GM23338 (cell line): ENCODE results near the gene DOCK10. TPM values are rescaled to one million over a fixed set of nuclear protein-coding genes. Genes with fewer than 3 reads are reported as not detected.

Experiments
- ATAC-seq: fragments of 200-7000 bp; cut with Tn5 transposase; 3 replicates; pipeline ENCODE4 v1.9.1; 2020
- DNase-seq: peaks from one replicate; pipeline ENCODE4 v3.0.0-alpha.2; 2015; ENCODE audit warnings: low spot score
- H2AFZ ChIP-seq: fragments of 200-600 bp; sonication (generic); 2 replicates; pipeline ENCODE4 v1.8.0; 2016; ENCODE audit warnings: antibody characterized with exemption, mild to moderate bottlenecking, moderate library complexity
- H3F3A ChIP-seq: fragments of 200-600 bp; sonication (generic); replicated peaks from 2 replicates; pipeline ENCODE4 v1.8.0; 2017; ENCODE audit warnings: antibody characterized with exemption, mixed run types, low read depth
- H3K27ac ChIP-seq: fragments of 200-600 bp; sonication (generic); 2 replicates; pipeline ENCODE4 v1.6.1; 2016; ENCODE audit warnings: low read depth
- H3K27me3 ChIP-seq: fragments of 200-600 bp; sonication (generic); 2 replicates; pipeline ENCODE4 v1.8.0; 2016; ENCODE audit warnings: mild to moderate bottlenecking, mixed run types, moderate library complexity; ENCODE audit not compliant: insufficient read depth
- H3K36me3 ChIP-seq: fragments of 200-600 bp; sonication (generic); 2 replicates; pipeline ENCODE4 v1.8.0; 2016; ENCODE audit warnings: mild to moderate bottlenecking; ENCODE audit not compliant: insufficient read depth
- H3K4me1 ChIP-seq: fragments of 200-600 bp; sonication (generic); 2 replicates; pipeline ENCODE4 v1.8.0; 2016; ENCODE audit warnings: mild to moderate bottlenecking, moderate library complexity; ENCODE audit not compliant: insufficient read depth
- H3K4me2 ChIP-seq: fragments of 200-600 bp; sonication (generic); 2 replicates; pipeline ENCODE4 v1.7.1; 2017; ENCODE audit warnings: mixed run types
- H3K4me3 ChIP-seq: fragments of 200-600 bp; sonication (generic); 2 replicates; pipeline ENCODE4 v1.6.1; 2016; ENCODE audit warnings: mixed run types
- H3K79me2 ChIP-seq: fragments of 200-600 bp; sonication (generic); replicated peaks from 2 replicates; pipeline ENCODE4 v1.8.0; 2017; ENCODE audit warnings: mild to moderate bottlenecking; ENCODE audit not compliant: insufficient read depth
- H3K9me2 ChIP-seq: fragments of 200-600 bp; sonication (generic); 2 replicates; pipeline ENCODE4 v1.8.0; 2017; ENCODE audit not compliant: insufficient read depth
- H4K20me1 ChIP-seq: fragments of 200-600 bp; sonication (generic); replicated peaks from 2 replicates; pipeline ENCODE4 v1.8.0; 2017; ENCODE audit warnings: mild to moderate bottlenecking; ENCODE audit not compliant: insufficient read depth
- H3K27ac Mint-ChIP-seq: 2 replicates; pipeline ENCODE4 v1.8.0; 2020; ENCODE audit warnings: inconsistent platforms, mild to moderate bottlenecking, moderate library complexity, mixed read lengths
- H3K27me3 Mint-ChIP-seq: 3 replicates; pipeline ENCODE4 v1.8.0; 2022; ENCODE audit warnings: low read depth, mild to moderate bottlenecking, moderate library complexity, mixed read lengths, inconsistent platforms; ENCODE audit not compliant: insufficient read depth, poor library complexity
- H3K36me3 Mint-ChIP-seq: 3 replicates; pipeline ENCODE4 v1.8.0; 2021; ENCODE audit warnings: low read depth, mild to moderate bottlenecking, inconsistent platforms, moderate library complexity, mixed read lengths
- H3K4me1 Mint-ChIP-seq: 3 replicates; pipeline ENCODE4 v1.8.0; 2020; ENCODE audit warnings: mild to moderate bottlenecking, inconsistent platforms, mixed read lengths
- H3K4me3 Mint-ChIP-seq: 3 replicates; pipeline ENCODE4 v1.8.0; 2021; ENCODE audit warnings: moderate library complexity, mild to moderate bottlenecking, inconsistent platforms, mixed read lengths
- H3K9me3 Mint-ChIP-seq: 3 replicates; pipeline ENCODE4 v1.8.0; 2020; ENCODE audit warnings: moderate library complexity, mild to moderate bottlenecking, inconsistent platforms, mixed read lengths
- CREB1 ChIP-seq: fragments of 250-450 bp; sonication (Bioruptor Pico); IDR thresholded peaks from 2 replicates; pipeline ENCODE4 v1.5.0; 2020; ENCODE audit warnings: low read depth, mild to moderate bottlenecking, moderate library complexity
- CTCF ChIP-seq, 2 experiments: fragments of 200-600 bp in 1 of 2; sonication (generic) in 1 of 2; conservative IDR thresholded peaks; 2 replicates each; pipeline versions ENCODE4 v1.5.1 to v1.6.1; 2016 to 2017; ENCODE audit warnings: antibody characterized with exemption in 2 of 2, low read depth in 2 of 2, mild to moderate bottlenecking in 2 of 2, moderate library complexity in 1 of 2
- ETS1 ChIP-seq: IDR thresholded peaks from 2 replicates; pipeline ENCODE4 v1.6.1; 2016; ENCODE audit warnings: antibody characterized with exemption
- EZH2 ChIP-seq: fragments of 200-600 bp; sonication (generic); IDR thresholded peaks from one replicate; pipeline ENCODE4 v1.8.0; 2017; ENCODE audit warnings: antibody characterized with exemption, mild to moderate bottlenecking, low read depth; ENCODE audit not compliant: unreplicated experiment
- EZH2phosphoT487 ChIP-seq: fragments of 200-600 bp; sonication (generic); IDR thresholded peaks from one replicate; pipeline ENCODE4 v1.8.1; 2018; ENCODE audit warnings: antibody characterized with exemption; ENCODE audit not compliant: unreplicated experiment
- JUNB ChIP-seq: IDR thresholded peaks from one replicate; pipeline ENCODE4 v1.6.1; 2016; ENCODE audit warnings: antibody characterized with exemption; ENCODE audit not compliant: unreplicated experiment
- NANOG ChIP-seq: IDR thresholded peaks from 2 replicates; pipeline ENCODE4 v1.6.1; 2016; ENCODE audit warnings: antibody characterized with exemption, borderline replicate concordance
- POLR2AphosphoS5 ChIP-seq: IDR thresholded peaks from 2 replicates; pipeline ENCODE4 v1.6.1; 2016; ENCODE audit warnings: antibody characterized with exemption, low read depth
- STAT1 ChIP-seq: IDR thresholded peaks from one replicate; pipeline ENCODE4 v1.6.1; 2016; ENCODE audit warnings: antibody characterized with exemption; ENCODE audit not compliant: unreplicated experiment
- ZNF114 ChIP-seq: fragments of 250-450 bp; sonication (Bioruptor Pico); IDR thresholded peaks from 2 replicates; pipeline ENCODE4 v1.5.0; 2020; ENCODE audit warnings: mild to moderate bottlenecking, moderate library complexity
- ZNF331 ChIP-seq: fragments of 250-450 bp; sonication (Bioruptor Pico); IDR thresholded peaks from 2 replicates; pipeline ENCODE4 v1.5.0; 2020; ENCODE audit warnings: low read depth, mild to moderate bottlenecking, moderate library complexity
- ZNF462 ChIP-seq: fragments of 250-450 bp; sonication (Bioruptor Pico); IDR thresholded peaks from 2 replicates; pipeline ENCODE4 v1.5.0; 2020; ENCODE audit warnings: mild to moderate bottlenecking, moderate library complexity
- polyA plus RNA-seq: library from polyadenylated mRNA; unstranded; fragments of >200 nt; fragmentation: Nextera tagmentation; extraction: Ambion mirVana; gene quantifications from 2 replicates; pipeline ENCODE4 v1.2.1, GENCODE V29; 2016
- total RNA-seq: library from RNA; depleted of rRNA; stranded (reverse); fragments of >200 nt; shearing (Covaris generic); gene quantifications from 2 replicates; pipeline ENCODE4 v1.2.3, GENCODE V29; 2014
- TF ChIP-seq, protein P1 (sequence below): IDR thresholded peaks from one replicate; pipeline ENCODE4 v1.6.1; 2018; ENCODE audit warnings: antibody characterized with exemption; ENCODE audit not compliant: unreplicated experiment

Gene DOCK10
- total and polyA plus RNA-seq, 2 experiments from 2014 or later, result 1.0 to 1.7 TPM

GRCh38 chr2:225031599-225031998, 10.7 kb downstream of the DOCK10 start:
- Histone ChIP-seq H3K4me1 (no peaks in the 10 kb centered on the region), H3K9me2 (no peaks in the 10 kb centered on the region; the same call in 1 of the 2 replicates), H3K4me2 (no peak overlapping the region), H2AFZ (0 out of 2 replicates have a peak overlapping the region, but pooled peaks have one; percentile 32), H3K79me2 (no peaks in the 10 kb centered on the region), H3F3A (no peaks in the 10 kb centered on the region), H4K20me1 (no peaks in the 10 kb centered on the region), H3K36me3 (no peaks in the 10 kb centered on the region), H3K27me3 (no peaks in the 10 kb centered on the region), H3K4me3 (no peak overlapping the region), H3K27ac (no peak overlapping the region)
- Mint-ChIP-seq H3K36me3 (no peaks in the 10 kb centered on the region), H3K27me3 (peaks cover 2% of the 10 kb centered on the region), H3K4me1 (no peaks in the 10 kb centered on the region), H3K9me3 (no peaks in the 10 kb centered on the region), H3K27ac (no peak overlapping the region), H3K4me3 (no peak overlapping the region)
- TF ChIP-seq ETS1 (no peak), EZH2phosphoT487 (no peak), ZNF114 (no peak), POLR2AphosphoS5 (no peak), CREB1 (no peak), JUNB (no peak), ZNF331 (CRISPR knock-in tag) (no peak), ZNF462 (no peak), CTCF (conservative IDR thresholded peaks at IDR 0.05; ENCODE audit: low read depth in 2 of 2) (no peak), STAT1 (no peak), NANOG (no peak), EZH2 (no peak)
- TF ChIP-seq, protein P1, sequence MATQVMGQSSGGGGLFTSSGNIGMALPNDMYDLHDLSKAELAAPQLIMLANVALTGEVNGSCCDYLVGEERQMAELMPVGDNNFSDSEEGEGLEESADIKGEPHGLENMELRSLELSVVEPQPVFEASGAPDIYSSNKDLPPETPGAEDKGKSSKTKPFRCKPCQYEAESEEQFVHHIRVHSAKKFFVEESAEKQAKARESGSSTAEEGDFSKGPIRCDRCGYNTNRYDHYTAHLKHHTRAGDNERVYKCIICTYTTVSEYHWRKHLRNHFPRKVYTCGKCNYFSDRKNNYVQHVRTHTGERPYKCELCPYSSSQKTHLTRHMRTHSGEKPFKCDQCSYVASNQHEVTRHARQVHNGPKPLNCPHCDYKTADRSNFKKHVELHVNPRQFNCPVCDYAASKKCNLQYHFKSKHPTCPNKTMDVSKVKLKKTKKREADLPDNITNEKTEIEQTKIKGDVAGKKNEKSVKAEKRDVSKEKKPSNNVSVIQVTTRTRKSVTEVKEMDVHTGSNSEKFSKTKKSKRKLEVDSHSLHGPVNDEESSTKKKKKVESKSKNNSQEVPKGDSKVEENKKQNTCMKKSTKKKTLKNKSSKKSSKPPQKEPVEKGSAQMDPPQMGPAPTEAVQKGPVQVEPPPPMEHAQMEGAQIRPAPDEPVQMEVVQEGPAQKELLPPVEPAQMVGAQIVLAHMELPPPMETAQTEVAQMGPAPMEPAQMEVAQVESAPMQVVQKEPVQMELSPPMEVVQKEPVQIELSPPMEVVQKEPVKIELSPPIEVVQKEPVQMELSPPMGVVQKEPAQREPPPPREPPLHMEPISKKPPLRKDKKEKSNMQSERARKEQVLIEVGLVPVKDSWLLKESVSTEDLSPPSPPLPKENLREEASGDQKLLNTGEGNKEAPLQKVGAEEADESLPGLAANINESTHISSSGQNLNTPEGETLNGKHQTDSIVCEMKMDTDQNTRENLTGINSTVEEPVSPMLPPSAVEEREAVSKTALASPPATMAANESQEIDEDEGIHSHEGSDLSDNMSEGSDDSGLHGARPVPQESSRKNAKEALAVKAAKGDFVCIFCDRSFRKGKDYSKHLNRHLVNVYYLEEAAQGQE, result no peak
- DNase-seq (no peak), ATAC-seq (no peak)
